Stimulated activated CD4-positive, alpha-beta T cell treated with anti-CD3 and anti-CD28 coated beads, Interleukin-4, amount 100 ng/mL, for 24 hours (primary cell): Measurements from ENCODE around the gene ASCC1.

Experiments used
- DNase-seq: peaks from one replicate; pipeline ENCODE4 v3.0.0-alpha.2; 2020

The ASCC1 gene

GRCh38 chr10:72096115-72097000 is 119.7 kb downstream of the ASCC1 start:
- DNase-seq, result peak; percentile 46

DNA sequence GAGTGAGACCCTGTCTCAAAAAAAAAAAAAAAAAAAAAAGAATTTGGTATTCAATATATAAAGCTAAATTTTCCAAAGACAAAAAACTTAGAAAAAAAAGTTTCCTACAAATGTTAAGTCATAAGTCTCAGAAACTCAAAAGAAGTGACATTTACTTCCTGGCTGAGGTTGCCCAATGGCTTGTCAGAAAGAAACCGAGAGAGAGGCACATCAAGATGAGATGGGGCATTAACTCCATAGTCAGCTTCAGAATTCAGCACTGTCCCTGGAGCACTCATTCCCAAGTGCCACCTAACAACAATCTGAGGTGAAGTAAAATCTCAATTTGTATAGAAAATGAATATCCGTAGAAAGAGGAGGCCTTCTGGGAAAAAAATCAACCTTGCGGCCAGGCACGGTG is 120.9 kb downstream of the ASCC1 start:
- no peak for DNase-seq

- DNase-seq, result no peak
Measured at GRCh38 chr10:72094574-72094973, 121.5 kb downstream of the ASCC1 start.

DNA sequence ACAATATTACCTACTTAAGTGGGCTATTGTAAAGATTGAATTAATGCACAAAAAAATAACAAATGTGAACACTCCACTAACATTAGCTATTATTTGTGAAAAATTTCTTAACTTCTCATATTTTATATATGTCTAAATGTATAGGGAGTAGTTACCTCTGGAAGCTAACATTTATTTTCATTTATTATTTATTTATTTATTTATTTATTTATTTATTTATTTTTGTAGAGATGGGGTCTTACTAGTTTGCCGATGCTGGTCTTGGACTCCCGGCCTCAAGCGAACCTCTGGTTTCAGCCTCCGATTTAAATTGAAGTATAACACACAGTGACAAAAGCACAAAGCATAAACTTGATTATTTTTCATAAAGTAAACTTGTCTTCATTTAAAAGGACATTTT is 122.6 kb downstream of the ASCC1 start:
- DNase-seq, result no peak

GRCh38 chr10:72092987-72093386 is 123.1 kb downstream of the ASCC1 start:
- DNase-seq, result no peak

GRCh38 chr10:72092171-72092924 is 123.7 kb downstream of the ASCC1 start:
- no peak for DNase-seq

DNA sequence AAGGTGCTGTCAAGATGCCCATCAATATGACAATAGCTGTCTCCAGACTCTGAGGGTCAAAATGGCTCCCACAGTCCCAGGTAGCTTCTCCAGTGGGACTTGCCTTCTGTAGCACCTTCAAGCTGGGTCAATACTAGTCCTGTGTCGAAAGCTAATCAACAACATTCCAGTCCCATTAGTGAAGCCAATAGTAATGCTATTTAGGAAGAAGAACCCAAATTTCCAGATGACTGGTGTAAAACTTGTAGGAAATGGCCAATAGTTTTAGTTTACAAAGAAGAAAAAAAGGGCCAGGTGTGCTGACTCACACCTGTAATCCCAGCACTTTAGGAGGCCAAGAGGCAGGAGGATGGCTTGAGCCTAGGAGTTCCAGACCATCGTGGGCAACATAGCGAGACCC is 125.8 kb downstream of the ASCC1 start:
- no peak for DNase-seq

GRCh38 chr10:72089618-72090017 is 126.5 kb downstream of the ASCC1 start:
- DNase-seq, result no peak

GRCh38 chr10:72088889-72089575 is 127.0 kb downstream of the ASCC1 start:
- DNase-seq, result peak; percentile 57

DNA sequence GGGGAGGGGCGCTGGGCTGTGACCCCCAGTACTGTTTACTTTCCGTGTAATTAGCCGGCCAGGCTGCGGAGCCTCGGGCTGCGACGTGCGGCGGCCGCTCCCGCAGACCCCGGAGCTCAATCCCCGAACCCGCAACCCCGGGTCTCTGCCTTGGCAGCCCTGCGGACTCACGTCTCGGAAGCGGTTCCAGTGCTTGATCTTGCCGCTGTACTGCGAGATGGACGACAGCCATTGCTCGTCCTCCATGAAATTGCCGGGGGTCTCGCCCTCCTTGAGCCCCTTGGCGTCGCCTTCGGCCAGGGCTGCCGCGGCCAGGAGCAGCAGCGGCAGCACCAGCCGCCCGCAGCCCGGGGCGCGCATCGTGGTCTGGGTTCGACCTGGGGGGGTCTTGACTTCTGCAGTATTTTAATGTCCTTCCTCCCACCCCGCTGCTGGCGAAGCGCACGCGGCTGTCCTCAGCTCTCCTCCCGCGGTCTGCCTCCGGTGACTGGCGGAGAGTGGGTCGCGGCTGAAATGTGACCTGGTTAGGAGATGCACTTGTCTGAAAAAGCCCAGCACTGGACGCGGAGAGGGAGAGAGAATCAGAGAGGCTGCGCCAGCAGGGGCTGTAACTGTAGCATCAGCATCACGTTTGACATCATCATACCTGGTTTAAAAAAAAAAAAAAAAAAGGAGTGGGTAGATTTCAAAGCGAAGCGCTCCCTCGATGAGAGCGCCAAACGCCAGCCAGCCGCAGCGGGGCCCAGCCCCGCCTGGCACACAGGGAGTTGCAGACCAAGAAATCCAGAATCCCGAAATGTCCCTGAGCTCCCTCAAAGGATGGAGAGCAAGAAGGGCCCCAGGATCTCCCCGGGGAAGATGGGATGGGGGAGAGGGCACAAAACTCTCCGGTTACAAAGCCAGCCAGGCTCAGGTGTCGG is 127.8 kb downstream of the ASCC1 start, which contains the start of gene SPOCK2:
SPOCK2 (minus strand) TSS at position 583 of the 920 bp plus-strand sequence; CDS start at position 360, 223 bp downstream.
- DNase-seq, result peak; percentile 75

GRCh38 chr10:72087392-72087968 is 128.6 kb downstream of the ASCC1 start:
- DNase-seq, result peak; percentile 46

- peak; percentile 54 for DNase-seq
Measured at GRCh38 chr10:72086466-72087391, 129.3 kb downstream of the ASCC1 start.

GRCh38 chr10:72085864-72086465 is 130.1 kb downstream of the ASCC1 start:
- DNase-seq, result no peak

- DNase-seq, result no peak
Measured at GRCh38 chr10:72085166-72085565, 130.9 kb downstream of the ASCC1 start.

DNA sequence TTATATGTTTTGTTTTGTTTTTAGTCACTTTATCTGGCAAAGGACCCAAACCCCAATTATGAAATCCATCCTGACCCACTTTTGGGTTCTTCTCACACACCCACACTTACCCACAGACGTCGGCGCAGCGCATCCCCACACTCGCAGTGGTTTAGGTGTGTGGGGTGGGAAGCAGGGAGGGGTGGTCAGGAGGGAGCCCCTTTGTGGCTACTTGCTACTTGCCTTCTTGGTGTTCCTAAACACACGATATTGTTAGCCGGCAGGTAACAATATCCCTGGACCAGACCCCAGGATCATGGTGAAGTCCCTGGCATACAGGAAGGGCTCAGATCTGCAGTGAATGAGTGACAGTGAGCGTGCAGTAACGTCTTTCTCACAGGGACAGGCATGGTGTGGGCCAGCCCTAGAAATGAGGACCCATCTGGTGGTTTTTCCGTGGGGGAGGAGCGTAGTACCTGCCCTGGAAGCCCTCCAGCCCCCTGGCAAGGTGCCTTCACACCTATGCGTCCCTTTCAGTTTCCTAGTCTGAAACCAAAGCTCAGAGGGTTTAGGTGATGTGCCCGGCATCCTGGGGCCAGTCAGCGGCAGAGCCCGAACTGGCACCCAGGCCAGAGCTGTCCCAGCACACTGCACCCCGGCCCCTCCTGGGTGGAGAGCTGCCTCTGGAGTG is 132.2 kb downstream of the ASCC1 start:
- peak; percentile 67 for DNase-seq

GRCh38 chr10:72082856-72083789 is 133.0 kb downstream of the ASCC1 start:
- no peak for DNase-seq

GRCh38 chr10:72081772-72082590 is 134.1 kb downstream of the ASCC1 start:
- DNase-seq, result no peak

GRCh38 chr10:72081210-72081609 is 134.9 kb downstream of the ASCC1 start:
- DNase-seq, result no peak
